WI38 (cell line): Measurements from ENCODE around the gene USP5.

Experiments
- H3K4me3 ChIP-seq: 2 replicates; pipeline ENCODE4 v1.5.1; 2011; ENCODE audit warnings: low read depth, mild to moderate bottlenecking, control low read depth, low read length
- TF ChIP-seq, protein P1 (sequence below): IDR thresholded peaks from 2 replicates; pipeline ENCODE4 v1.5.1; 2012; ENCODE audit warnings: low read depth, mild to moderate bottlenecking, control low read depth, low read length

The USP5 gene

DNA sequence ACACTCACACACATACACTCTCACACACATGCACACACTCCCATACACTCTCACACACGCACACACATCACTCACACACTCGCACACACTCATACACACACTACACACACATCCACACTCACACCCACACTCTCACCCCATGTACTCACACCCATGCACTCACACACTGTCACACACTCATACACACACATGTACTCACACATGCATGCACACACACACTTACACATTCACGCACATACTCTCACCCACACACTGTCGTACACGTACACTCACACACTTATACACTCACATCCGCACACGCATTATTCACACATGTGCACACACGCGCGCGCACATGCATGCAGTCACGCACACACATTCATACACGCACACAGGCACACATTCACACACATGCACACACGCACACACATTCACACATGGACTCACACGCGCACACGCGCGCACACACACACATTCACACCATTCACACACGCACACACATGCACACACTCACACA, 34.2 kb upstream of the USP5 start:
- TF ChIP-seq, protein P1, sequence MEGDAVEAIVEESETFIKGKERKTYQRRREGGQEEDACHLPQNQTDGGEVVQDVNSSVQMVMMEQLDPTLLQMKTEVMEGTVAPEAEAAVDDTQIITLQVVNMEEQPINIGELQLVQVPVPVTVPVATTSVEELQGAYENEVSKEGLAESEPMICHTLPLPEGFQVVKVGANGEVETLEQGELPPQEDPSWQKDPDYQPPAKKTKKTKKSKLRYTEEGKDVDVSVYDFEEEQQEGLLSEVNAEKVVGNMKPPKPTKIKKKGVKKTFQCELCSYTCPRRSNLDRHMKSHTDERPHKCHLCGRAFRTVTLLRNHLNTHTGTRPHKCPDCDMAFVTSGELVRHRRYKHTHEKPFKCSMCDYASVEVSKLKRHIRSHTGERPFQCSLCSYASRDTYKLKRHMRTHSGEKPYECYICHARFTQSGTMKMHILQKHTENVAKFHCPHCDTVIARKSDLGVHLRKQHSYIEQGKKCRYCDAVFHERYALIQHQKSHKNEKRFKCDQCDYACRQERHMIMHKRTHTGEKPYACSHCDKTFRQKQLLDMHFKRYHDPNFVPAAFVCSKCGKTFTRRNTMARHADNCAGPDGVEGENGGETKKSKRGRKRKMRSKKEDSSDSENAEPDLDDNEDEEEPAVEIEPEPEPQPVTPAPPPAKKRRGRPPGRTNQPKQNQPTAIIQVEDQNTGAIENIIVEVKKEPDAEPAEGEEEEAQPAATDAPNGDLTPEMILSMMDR, result no peak

DNA sequence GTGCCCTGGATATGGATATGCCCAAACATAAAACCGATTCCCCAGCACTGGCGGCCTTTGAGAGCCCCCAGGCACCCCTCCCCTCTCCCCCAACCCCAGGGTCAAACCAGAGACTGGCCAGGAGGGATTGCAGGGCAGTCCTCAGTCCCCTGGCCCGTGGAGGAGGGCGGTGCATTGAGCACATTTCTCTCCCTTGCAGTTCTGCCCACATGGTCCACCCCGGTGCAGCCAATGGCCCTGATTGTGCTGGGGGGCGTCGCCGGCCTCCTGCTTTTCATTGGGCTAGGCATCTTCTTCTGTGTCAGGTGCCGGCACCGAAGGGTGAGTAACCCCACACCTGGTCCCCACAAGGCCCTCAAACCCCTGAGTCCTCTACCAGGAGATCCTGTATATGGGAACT, 33.7 kb upstream of the USP5 start:
- TF ChIP-seq, protein P1, result no peak
- no peak overlapping the region for H3K4me3 ChIP-seq

More for the DNA sequence above, 34.2 kb upstream of the USP5 start:
- no peak overlapping the region for H3K4me3 ChIP-seq

DNA sequence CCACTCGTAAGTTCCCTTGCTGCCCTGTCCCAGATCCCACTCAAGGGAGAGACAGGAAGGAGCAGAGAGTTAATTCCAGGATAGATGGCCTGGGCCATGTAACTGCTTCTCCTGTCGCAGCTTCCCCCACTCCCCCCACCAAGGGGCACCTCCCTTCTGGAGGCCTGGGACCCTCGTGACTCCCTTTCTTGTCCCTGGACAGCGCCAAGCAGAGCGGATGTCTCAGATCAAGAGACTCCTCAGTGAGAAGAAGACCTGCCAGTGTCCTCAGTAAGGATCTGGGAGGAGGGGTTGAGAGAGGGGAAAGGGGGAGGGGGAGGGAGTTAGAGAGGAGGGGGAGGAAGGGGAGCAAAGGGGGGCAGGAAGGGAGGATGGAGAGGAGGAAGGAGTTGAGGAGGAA, 33.3 kb upstream of the USP5 start:
- no peak overlapping the region for H3K4me3 ChIP-seq
- TF ChIP-seq, protein P1, result no peak

DNA sequence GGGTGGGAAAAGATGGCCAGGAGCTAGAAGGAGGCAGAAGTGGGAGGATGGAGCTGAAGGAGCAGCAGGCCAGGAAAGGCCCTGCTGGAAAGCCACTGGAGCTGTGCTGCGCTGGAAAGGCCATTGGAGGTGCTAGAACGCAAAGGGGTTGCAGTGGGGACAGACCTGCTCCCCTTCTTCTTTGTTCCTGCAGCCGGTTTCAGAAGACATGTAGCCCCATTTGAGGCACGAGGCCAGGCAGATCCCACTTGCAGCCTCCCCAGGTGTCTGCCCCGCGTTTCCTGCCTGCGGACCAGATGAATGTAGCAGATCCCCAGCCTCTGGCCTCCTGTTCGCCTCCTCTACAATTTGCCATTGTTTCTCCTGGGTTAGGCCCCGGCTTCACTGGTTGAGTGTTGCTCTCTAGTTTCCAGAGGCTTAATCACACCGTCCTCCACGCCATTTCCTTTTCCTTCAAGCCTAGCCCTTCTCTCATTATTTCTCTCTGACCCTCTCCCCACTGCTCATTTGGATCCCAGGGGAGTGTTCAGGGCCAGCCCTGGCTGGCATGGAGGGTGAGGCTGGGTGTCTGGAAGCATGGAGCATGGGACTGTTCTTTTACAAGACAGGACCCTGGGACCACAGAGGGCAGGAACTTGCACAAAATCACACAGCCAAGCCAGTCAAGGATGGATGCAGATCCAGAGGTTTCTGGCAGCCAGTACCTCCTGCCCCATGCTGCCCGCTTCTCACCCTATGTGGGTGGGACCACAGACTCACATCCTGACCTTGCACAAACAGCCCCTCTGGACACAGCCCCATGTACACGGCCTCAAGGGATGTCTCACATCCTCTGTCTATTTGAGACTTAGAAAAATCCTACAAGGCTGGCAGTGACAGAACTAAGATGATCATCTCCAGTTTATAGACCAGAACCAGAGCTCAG, 32.6 kb upstream of the USP5 start:
- H3K4me3 ChIP-seq, result no peak overlapping the region
- TF ChIP-seq, protein P1, result no peak

DNA sequence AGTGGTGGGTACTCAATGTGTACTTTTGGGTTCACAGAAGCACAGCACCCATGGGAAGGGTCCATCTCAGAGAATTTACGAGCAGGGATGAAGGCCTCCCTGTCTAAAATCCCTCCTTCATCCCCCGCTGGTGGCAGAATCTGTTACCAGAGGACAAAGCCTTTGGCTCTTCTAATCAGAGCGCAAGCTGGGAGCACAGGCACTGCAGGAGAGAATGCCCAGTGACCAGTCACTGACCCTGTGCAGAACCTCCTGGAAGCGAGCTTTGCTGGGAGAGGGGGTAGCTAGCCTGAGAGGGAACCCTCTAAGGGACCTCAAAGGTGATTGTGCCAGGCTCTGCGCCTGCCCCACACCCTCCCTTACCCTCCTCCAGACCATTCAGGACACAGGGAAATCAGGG, 31.8 kb upstream of the USP5 start:
- TF ChIP-seq, protein P1, result no peak
- no peak overlapping the region for H3K4me3 ChIP-seq

DNA sequence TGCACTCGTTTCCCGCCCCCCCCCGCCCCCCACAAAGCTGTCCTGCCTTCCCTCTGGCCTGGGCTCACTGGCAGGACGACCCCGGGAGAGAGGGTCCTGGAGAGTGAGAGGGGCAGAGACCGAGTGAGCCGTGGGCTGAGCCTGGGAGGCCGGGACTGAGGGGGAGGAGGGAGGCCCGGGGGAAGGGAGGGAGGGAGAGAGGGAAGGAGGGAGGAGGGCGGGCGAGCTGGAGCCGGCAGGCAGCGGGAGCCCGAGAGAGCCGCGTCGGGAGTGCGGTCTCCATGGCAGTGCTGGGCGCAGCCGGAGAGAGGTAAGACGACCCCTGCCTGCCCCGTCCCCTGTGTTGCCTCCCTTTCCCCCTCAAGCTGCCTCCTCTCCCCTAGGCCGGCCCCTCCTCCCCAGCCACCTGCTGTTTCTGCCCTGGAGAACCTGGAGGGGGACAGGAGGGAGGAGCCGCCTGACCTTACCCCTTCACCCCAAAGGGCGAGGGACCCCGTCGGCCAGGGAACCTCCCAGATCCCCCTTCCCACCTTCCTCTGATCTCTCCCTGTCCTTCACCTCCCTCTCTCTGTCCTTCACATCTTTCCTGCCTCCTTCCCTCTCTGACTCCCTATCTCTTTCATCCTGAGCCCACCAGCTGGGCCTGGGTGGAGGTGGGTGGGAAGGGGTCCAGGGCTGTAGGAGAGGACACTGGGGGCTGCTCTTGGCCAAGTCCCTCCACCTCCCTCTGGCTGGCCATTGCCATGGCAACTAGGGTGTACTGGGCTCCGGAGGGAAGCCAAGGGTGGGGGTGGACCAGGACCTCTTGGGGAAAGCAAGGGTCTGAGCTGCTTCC, 30.1 kb upstream of the USP5 start, which contains the start of gene GPR162:
Gene GPR162, plus strand, starts transcription at position 231 of the 835 bp plus-strand sequence. CDS start 2,078 bp downstream, outside the sequence.
- H3K4me3 ChIP-seq, result peak within 1 kb of the TSS; percentile 59
- TF ChIP-seq, protein P1, result no peak
